Measurements from ENCODE around the gene LRRIQ1. TPM values are rescaled to one million over a fixed set of nuclear protein-coding genes. Genes with fewer than 3 reads are reported as not detected.
A peak's percentile ranks its signal among the peaks of the same experiment; 100 is the strongest.

The LRRIQ1 gene
- total and polyA plus RNA-seq, 2 donors (not counting 1 experiment from before 2014, with no cell fraction given), result not detected

DNA sequence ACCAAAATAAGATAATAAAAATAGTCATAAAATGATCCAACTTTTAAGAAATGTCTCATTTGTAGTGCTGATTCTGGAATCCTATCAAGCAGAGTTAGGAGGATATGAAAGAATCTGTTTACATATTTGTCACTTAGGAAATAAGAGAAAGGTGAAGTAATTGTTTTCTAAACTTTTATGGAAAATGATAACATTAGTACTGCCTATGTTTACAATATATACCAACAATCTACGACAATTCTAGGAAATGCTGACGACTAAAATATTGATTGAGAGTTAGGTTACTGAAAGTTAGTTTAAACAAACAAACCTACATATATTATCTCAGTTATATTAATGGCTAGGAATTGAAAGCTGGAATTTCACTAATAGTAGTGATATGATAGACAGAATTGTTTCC, 18.1 kb upstream of the LRRIQ1 start:
- no peak overlapping the region for H3K27ac Mint-ChIP-seq
- no CpG with 5 or more reads among the region's 2 CpGs for WGBS (ENCODE audit: insufficient coverage)
- no peaks in the 10 kb centered on the region for H3K4me1 Mint-ChIP-seq

DNA sequence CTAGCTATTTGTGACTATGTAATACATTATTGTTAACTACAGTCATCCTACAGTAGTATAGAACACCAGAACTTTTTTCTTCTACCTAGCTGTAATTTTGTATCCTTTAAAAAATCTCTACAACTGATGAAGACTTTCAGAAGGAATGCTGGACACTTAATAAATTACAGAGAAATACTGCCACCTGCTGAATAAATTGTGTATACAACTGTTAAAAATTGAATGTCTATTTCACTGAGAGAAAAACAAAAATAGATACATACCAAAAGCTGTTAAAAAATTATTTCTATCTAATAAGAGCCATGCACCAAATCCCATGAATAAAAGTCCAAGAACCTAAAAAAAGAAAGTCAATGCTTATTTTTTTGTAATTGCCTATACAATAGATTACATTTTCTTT, 6.7 kb upstream of the LRRIQ1 start:
- POLR2A ChIA-PET, result no interaction called here
- no peak for DNase-seq

More for the DNA sequence above, 18.1 kb upstream of the LRRIQ1 start:
- POLR2A ChIA-PET, result no interaction called here
- CTCF ChIA-PET, result no interaction called here
- ATAC-seq (ENCODE audit: low read depth), result no peak
- Histone ChIP-seq H4K20me1 (ENCODE audit: control insufficient read depth, insufficient read depth, low read length, poor library complexity, severe bottlenecking) (no peaks in the 10 kb centered on the region), H3K27me3 (replicated peaks in 1 of 4; ENCODE audit: control extremely low read depth in 1 of 4, control insufficient read depth in 3 of 4, insufficient read depth in 4 of 4, low read length in 3 of 4) (no peaks in the 10 kb centered on the region), H3K79me2 (ENCODE audit: control insufficient read depth, insufficient read depth, low read length) (no peaks in the 10 kb centered on the region), H3K36me3 (replicated peaks in 1 of 2; ENCODE audit: control extremely low read depth in 1 of 2, control insufficient read depth in 1 of 2, extremely low read depth in 1 of 2, insufficient read depth in 2 of 2, low read length in 1 of 2) (no peaks in the 10 kb centered on the region), H3K4me1 (ENCODE audit: control insufficient read depth in 2 of 2, insufficient read depth in 2 of 2, low read length in 2 of 2) (no peaks in the 10 kb centered on the region), H3K4me2 (replicated peaks; ENCODE audit: low read depth, low read length, poor library complexity, severe bottlenecking) (no peak overlapping the region), H2AFZ (ENCODE audit: insufficient read depth, low read depth, low read length, poor library complexity, severe bottlenecking) (no peak overlapping the region), H3K27ac (ENCODE audit: low read length in 2 of 2) (no peak overlapping the region), H3K9me3 (ENCODE audit: control extremely low read depth in 1 of 3, control insufficient read depth in 2 of 3, insufficient read depth in 1 of 3, low read length in 2 of 3) (no peaks in the 10 kb centered on the region), H3K4me3 (ENCODE audit: control extremely low read depth in 1 of 5, extremely low read depth in 1 of 5, insufficient read depth in 1 of 5, low read depth in 2 of 5, low read length in 4 of 5) (no peak overlapping the region), H3K9ac (ENCODE audit: low read length) (no peak overlapping the region)
- Mint-ChIP-seq H3K4me3 (no peak overlapping the region), H3K27me3 (no peaks in the 10 kb centered on the region), H3K9me3 (ENCODE audit: insufficient read depth) (no peaks in the 10 kb centered on the region)
- no peak for DNase-seq
- TF ChIP-seq, protein P1, sequence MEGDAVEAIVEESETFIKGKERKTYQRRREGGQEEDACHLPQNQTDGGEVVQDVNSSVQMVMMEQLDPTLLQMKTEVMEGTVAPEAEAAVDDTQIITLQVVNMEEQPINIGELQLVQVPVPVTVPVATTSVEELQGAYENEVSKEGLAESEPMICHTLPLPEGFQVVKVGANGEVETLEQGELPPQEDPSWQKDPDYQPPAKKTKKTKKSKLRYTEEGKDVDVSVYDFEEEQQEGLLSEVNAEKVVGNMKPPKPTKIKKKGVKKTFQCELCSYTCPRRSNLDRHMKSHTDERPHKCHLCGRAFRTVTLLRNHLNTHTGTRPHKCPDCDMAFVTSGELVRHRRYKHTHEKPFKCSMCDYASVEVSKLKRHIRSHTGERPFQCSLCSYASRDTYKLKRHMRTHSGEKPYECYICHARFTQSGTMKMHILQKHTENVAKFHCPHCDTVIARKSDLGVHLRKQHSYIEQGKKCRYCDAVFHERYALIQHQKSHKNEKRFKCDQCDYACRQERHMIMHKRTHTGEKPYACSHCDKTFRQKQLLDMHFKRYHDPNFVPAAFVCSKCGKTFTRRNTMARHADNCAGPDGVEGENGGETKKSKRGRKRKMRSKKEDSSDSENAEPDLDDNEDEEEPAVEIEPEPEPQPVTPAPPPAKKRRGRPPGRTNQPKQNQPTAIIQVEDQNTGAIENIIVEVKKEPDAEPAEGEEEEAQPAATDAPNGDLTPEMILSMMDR (IDR thresholded peaks at IDR 0.05), result no peak
- TF ChIP-seq EZH2 (IDR thresholded peaks at IDR 0.05; ENCODE audit: borderline replicate concordance, insufficient read depth, low read depth, low read length, poor library complexity, severe bottlenecking), result no peak
- intact Hi-C loops (cut with micrococcal nuclease), result no loop called here

More for the DNA sequence above, 6.7 kb upstream of the LRRIQ1 start:
- H4K20me1 ChIP-seq (ENCODE audit: control insufficient read depth, insufficient read depth, low read length, poor library complexity, severe bottlenecking), result no peaks in the 10 kb centered on the region
- H3K79me2 ChIP-seq (ENCODE audit: control insufficient read depth, insufficient read depth, low read length), result no peaks in the 10 kb centered on the region
- no peak overlapping the region for H3K4me3 ChIP-seq (ENCODE audit: control extremely low read depth in 1 of 5, extremely low read depth in 1 of 5, insufficient read depth in 1 of 5, low read depth in 2 of 5, low read length in 4 of 5)
- CTCF ChIA-PET, result interaction anchor here (0.9 to 3.8 kb wide), 7 partner anchors 9 to 157 kb away, joined by 3 to 20 read pairs (median 4); no protein-coding TSS in a partner anchor
- TF ChIP-seq, protein P1 (IDR thresholded peaks at IDR 0.05), result peak; percentile 66
- TF ChIP-seq EZH2 (IDR thresholded peaks at IDR 0.05; ENCODE audit: borderline replicate concordance, insufficient read depth, low read depth, low read length, poor library complexity, severe bottlenecking), result no peak
- no peaks in the 10 kb centered on the region for H3K4me1 ChIP-seq (ENCODE audit: control insufficient read depth in 2 of 2, insufficient read depth in 2 of 2, low read length in 2 of 2)
- no peaks in the 10 kb centered on the region for H3K36me3 ChIP-seq (replicated peaks in 1 of 2; ENCODE audit: control extremely low read depth in 1 of 2, control insufficient read depth in 1 of 2, extremely low read depth in 1 of 2, insufficient read depth in 2 of 2, low read length in 1 of 2)
- Mint-ChIP-seq H3K27ac (no peak overlapping the region), H3K4me1 (no peaks in the 10 kb centered on the region), H3K4me3 (no peak overlapping the region), H3K9me3 (ENCODE audit: insufficient read depth) (no peaks in the 10 kb centered on the region), H3K27me3 (no peaks in the 10 kb centered on the region)
- H3K9me3 ChIP-seq (ENCODE audit: control extremely low read depth in 1 of 3, control insufficient read depth in 2 of 3, insufficient read depth in 1 of 3, low read length in 2 of 3), result no peaks in the 10 kb centered on the region
- H2AFZ ChIP-seq (ENCODE audit: insufficient read depth, low read depth, low read length, poor library complexity, severe bottlenecking), result no peak overlapping the region
- ATAC-seq (ENCODE audit: low read depth), result no peak
- H3K4me2 ChIP-seq (replicated peaks; ENCODE audit: low read depth, low read length, poor library complexity, severe bottlenecking), result no peak overlapping the region
- H3K27me3 ChIP-seq (replicated peaks in 1 of 4; ENCODE audit: control extremely low read depth in 1 of 4, control insufficient read depth in 3 of 4, insufficient read depth in 4 of 4, low read length in 3 of 4), result no peaks in the 10 kb centered on the region
- intact Hi-C loops (cut with micrococcal nuclease), result no loop called here
- no peak overlapping the region for H3K9ac ChIP-seq (ENCODE audit: low read length)
- H3K27ac ChIP-seq (ENCODE audit: low read length in 2 of 2), result no peak overlapping the region
